ENCODE measurements around the gene TXNRD1. TPM values are rescaled to one million over a fixed set of nuclear protein-coding genes. Genes with fewer than 3 reads are reported as not detected.
"Not testable (repeated sequence)": the region's sequence is repeated elsewhere in the genome, so short reads cannot be mapped to it uniquely, and the experiment has no call there.

Gene TXNRD1
- total RNA-seq, 1 experiment from 2014 or later = 180 TPM

GRCh38 chr12:104216521-104216924 is 944 bp downstream of the TXNRD1 start:
- no peaks in the 10 kb centered on the region for H3K36me3 ChIP-seq (replicated peaks; ENCODE audit: control insufficient read depth, insufficient read depth, low read length)
- no peak overlapping the region for H3K4me3 ChIP-seq (ENCODE audit: insufficient read depth, low read depth, low read length)
- no peak for DNase-seq
- peaks cover 14% of the 10 kb centered on the region for H3K27me3 ChIP-seq (ENCODE audit: control insufficient read depth, insufficient read depth, low read length)

- not testable (repeated sequence) for H3K4me3 ChIP-seq (ENCODE audit: insufficient read depth, low read depth, low read length); DNase-seq; H3K36me3 ChIP-seq (replicated peaks; ENCODE audit: control insufficient read depth, insufficient read depth, low read length)
- H3K27me3 ChIP-seq (ENCODE audit: control insufficient read depth, insufficient read depth, low read length) = peaks cover 14% of the 10 kb centered on the region
Measured at GRCh38 chr12:104218506-104218905, 2.9 kb downstream of the TXNRD1 start.

GRCh38 chr12:104218935-104219334 is 3.4 kb downstream of the TXNRD1 start:
- DNase-seq = no peak
- H3K27me3 ChIP-seq (ENCODE audit: control insufficient read depth, insufficient read depth, low read length) = peaks cover 14% of the 10 kb centered on the region
- no peaks in the 10 kb centered on the region for H3K36me3 ChIP-seq (replicated peaks; ENCODE audit: control insufficient read depth, insufficient read depth, low read length)
- H3K4me3 ChIP-seq (ENCODE audit: insufficient read depth, low read depth, low read length) = no peak overlapping the region

- Histone ChIP-seq H3K36me3 (replicated peaks; ENCODE audit: control insufficient read depth, insufficient read depth, low read length) (no peaks in the 10 kb centered on the region), H3K4me3 (ENCODE audit: insufficient read depth, low read depth, low read length) (no peak overlapping the region), H3K27me3 (ENCODE audit: control insufficient read depth, insufficient read depth, low read length) (peaks cover 14% of the 10 kb centered on the region)
- DNase-seq = no peak
Measured at GRCh38 chr12:104219361-104219892, 3.8 kb downstream of the TXNRD1 start.

GRCh38 chr12:104219908-104220404 is 4.4 kb downstream of the TXNRD1 start:
- no peak overlapping the region for H3K4me3 ChIP-seq (ENCODE audit: insufficient read depth, low read depth, low read length)
- H3K27me3 ChIP-seq (ENCODE audit: control insufficient read depth, insufficient read depth, low read length) = peaks cover 14% of the 10 kb centered on the region
- no peaks in the 10 kb centered on the region for H3K36me3 ChIP-seq (replicated peaks; ENCODE audit: control insufficient read depth, insufficient read depth, low read length)
- no peak for DNase-seq

GRCh38 chr12:104220931-104221330 is 5.4 kb downstream of the TXNRD1 start:
- Histone ChIP-seq H3K27me3 (ENCODE audit: control insufficient read depth, insufficient read depth, low read length) (peaks cover 11% of the 10 kb centered on the region), H3K36me3 (replicated peaks; ENCODE audit: control insufficient read depth, insufficient read depth, low read length) (no peaks in the 10 kb centered on the region), H3K4me3 (ENCODE audit: insufficient read depth, low read depth, low read length) (no peak overlapping the region)
- DNase-seq = no peak

- H3K4me3 ChIP-seq (ENCODE audit: insufficient read depth, low read depth, low read length) = no peak overlapping the region
- H3K36me3 ChIP-seq (replicated peaks; ENCODE audit: control insufficient read depth, insufficient read depth, low read length) = no peaks in the 10 kb centered on the region
- no peak for DNase-seq
- H3K27me3 ChIP-seq (ENCODE audit: control insufficient read depth, insufficient read depth, low read length) = no peaks in the 10 kb centered on the region
Measured at GRCh38 chr12:104222976-104223375, 7.4 kb downstream of the TXNRD1 start.

- Histone ChIP-seq H3K27me3 (ENCODE audit: control insufficient read depth, insufficient read depth, low read length) (no peaks in the 10 kb centered on the region), H3K36me3 (replicated peaks; ENCODE audit: control insufficient read depth, insufficient read depth, low read length) (no peaks in the 10 kb centered on the region), H3K4me3 (ENCODE audit: insufficient read depth, low read depth, low read length) (no peak overlapping the region)
- no peak for DNase-seq
Measured at GRCh38 chr12:104223712-104224111, 8.1 kb downstream of the TXNRD1 start.

GRCh38 chr12:104226672-104227071 is 11.1 kb downstream of the TXNRD1 start:
- no peak overlapping the region for H3K4me3 ChIP-seq (ENCODE audit: insufficient read depth, low read depth, low read length)
- no peaks in the 10 kb centered on the region for H3K27me3 ChIP-seq (ENCODE audit: control insufficient read depth, insufficient read depth, low read length)
- no peaks in the 10 kb centered on the region for H3K36me3 ChIP-seq (replicated peaks; ENCODE audit: control insufficient read depth, insufficient read depth, low read length)
- no peak for DNase-seq

GRCh38 chr12:104230304-104231095 is 14.9 kb downstream of the TXNRD1 start:
- DNase-seq = no peak
- H3K36me3 ChIP-seq (replicated peaks; ENCODE audit: control insufficient read depth, insufficient read depth, low read length) = no peaks in the 10 kb centered on the region
- no peak overlapping the region for H3K4me3 ChIP-seq (ENCODE audit: insufficient read depth, low read depth, low read length)
- H3K27me3 ChIP-seq (ENCODE audit: control insufficient read depth, insufficient read depth, low read length) = no peaks in the 10 kb centered on the region

- no peaks in the 10 kb centered on the region for H3K36me3 ChIP-seq (replicated peaks; ENCODE audit: control insufficient read depth, insufficient read depth, low read length)
- DNase-seq = no peak
- no peaks in the 10 kb centered on the region for H3K27me3 ChIP-seq (ENCODE audit: control insufficient read depth, insufficient read depth, low read length)
- H3K4me3 ChIP-seq (ENCODE audit: insufficient read depth, low read depth, low read length) = no peak overlapping the region
Measured at GRCh38 chr12:104232609-104233280, 17.2 kb downstream of the TXNRD1 start.

GRCh38 chr12:104234926-104235499 is 19.4 kb downstream of the TXNRD1 start:
- no peaks in the 10 kb centered on the region for H3K36me3 ChIP-seq (replicated peaks; ENCODE audit: control insufficient read depth, insufficient read depth, low read length)
- no peak for DNase-seq
- H3K27me3 ChIP-seq (ENCODE audit: control insufficient read depth, insufficient read depth, low read length) = no peaks in the 10 kb centered on the region
- no peak overlapping the region for H3K4me3 ChIP-seq (ENCODE audit: insufficient read depth, low read depth, low read length)

GRCh38 chr12:104237930-104238329 is 22.4 kb downstream of the TXNRD1 start:
- Histone ChIP-seq H3K4me3 (ENCODE audit: insufficient read depth, low read depth, low read length) (no peak overlapping the region), H3K27me3 (ENCODE audit: control insufficient read depth, insufficient read depth, low read length) (no peaks in the 10 kb centered on the region), H3K36me3 (replicated peaks; ENCODE audit: control insufficient read depth, insufficient read depth, low read length) (no peaks in the 10 kb centered on the region)
- DNase-seq = no peak

GRCh38 chr12:104242546-104243206 is 27.1 kb downstream of the TXNRD1 start:
- DNase-seq = no peak
- Histone ChIP-seq H3K4me3 (ENCODE audit: insufficient read depth, low read depth, low read length) (no peak overlapping the region), H3K36me3 (replicated peaks; ENCODE audit: control insufficient read depth, insufficient read depth, low read length) (no peaks in the 10 kb centered on the region), H3K27me3 (ENCODE audit: control insufficient read depth, insufficient read depth, low read length) (no peaks in the 10 kb centered on the region)
